ENCODE measurements around the gene CEP135. TPM values are rescaled to one million over a fixed set of nuclear protein-coding genes. Genes with fewer than 3 reads are reported as not detected.

The CEP135 gene
- total and polyA plus RNA-seq, 8 donors: 6.4 to 23.0 (median 17.6) TPM

DNA sequence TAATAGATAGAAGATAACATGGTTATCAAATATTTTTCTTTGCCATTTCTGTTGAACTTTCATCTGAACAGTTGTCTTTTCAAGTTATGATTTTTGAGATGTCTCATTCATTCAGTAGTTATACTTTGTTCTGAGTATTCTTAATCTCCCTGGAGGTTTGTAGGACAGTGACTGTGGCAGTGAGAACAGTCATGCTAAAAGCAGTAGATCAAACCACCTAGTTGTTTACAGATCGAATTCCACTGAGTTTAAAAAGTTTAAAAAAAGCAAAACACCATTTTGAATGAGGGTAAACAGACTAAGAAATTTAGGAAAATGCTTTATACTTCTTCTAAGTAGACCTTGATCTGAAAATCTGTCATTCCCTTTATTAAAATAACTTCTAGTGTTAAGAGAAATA, 107.2 kb downstream of the CEP135 start:
- intact Hi-C loops (cut with DNase I): no loop called here

DNA sequence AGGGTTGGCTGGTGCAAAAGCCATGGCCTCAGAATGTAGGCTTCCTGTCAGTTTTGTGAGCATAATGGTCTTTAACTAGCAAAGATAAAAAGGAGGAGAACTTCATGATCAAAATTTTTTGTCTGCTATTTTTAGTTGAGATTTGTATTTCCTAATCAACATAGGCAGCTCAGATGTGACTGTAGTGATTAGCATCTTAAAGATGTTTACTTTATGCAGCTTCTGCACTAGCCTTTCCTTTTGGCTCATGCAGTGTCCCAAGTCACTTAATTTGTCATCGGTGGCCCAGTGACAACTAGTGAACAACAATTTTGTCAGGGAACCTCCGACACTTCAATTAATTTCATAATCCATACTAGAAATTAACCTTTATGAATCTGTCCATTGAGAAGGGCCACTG, 109.8 kb downstream of the CEP135 start:
- Histone ChIP-seq H3K27me3 (peaks cover 4 to 8% of the 10 kb centered on the region in 2 donors), H3K36me3 (no peaks in the 10 kb centered on the region), H3K4me3 (no peak overlapping the region), H3K27ac (no peak overlapping the region), H3K9me3 (no peaks in the 10 kb centered on the region), H3K4me1 (no peaks in the 10 kb centered on the region)
- intact Hi-C loops (cut with DNase I): no loop called here
- DNase-seq: no peak
- ATAC-seq: no peak
- TF ChIP-seq, protein P1, sequence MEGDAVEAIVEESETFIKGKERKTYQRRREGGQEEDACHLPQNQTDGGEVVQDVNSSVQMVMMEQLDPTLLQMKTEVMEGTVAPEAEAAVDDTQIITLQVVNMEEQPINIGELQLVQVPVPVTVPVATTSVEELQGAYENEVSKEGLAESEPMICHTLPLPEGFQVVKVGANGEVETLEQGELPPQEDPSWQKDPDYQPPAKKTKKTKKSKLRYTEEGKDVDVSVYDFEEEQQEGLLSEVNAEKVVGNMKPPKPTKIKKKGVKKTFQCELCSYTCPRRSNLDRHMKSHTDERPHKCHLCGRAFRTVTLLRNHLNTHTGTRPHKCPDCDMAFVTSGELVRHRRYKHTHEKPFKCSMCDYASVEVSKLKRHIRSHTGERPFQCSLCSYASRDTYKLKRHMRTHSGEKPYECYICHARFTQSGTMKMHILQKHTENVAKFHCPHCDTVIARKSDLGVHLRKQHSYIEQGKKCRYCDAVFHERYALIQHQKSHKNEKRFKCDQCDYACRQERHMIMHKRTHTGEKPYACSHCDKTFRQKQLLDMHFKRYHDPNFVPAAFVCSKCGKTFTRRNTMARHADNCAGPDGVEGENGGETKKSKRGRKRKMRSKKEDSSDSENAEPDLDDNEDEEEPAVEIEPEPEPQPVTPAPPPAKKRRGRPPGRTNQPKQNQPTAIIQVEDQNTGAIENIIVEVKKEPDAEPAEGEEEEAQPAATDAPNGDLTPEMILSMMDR (IDR thresholded peaks at IDR 0.05): no peak

More for the DNA sequence above, 107.2 kb downstream of the CEP135 start:
- Histone ChIP-seq H3K27ac (no peak overlapping the region), H3K9me3 (no peaks in the 10 kb centered on the region), H3K4me3 (no peak overlapping the region), H3K27me3 (peaks cover 19 to 30% of the 10 kb centered on the region in 2 donors), H3K36me3 (no peaks in the 10 kb centered on the region), H3K4me1 (no peaks in the 10 kb centered on the region)
- ATAC-seq (no peak), DNase-seq (no peak)
- TF ChIP-seq, protein P1 (IDR thresholded peaks at IDR 0.05): no peak

DNA sequence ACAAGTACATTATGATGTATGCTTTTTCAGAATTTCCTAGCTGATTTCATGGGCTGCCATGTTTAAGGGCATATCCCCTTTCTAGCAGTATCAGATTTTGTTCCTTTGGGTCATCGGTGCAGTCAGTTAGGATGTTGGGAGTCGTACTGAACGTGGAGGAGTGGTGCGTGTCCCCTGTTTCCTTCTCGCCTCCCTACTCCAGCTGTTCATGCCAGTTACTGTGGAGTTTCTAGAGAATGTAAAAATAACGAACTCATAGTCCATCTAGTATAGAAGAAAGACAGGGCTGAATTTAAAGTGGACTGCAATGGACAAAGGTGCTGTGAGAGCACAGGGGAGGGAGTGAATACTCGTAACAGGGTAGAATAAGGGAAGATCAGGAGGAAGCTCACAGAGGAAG, 111.3 kb downstream of the CEP135 start:
- no peaks in the 10 kb centered on the region for H3K36me3 ChIP-seq
- H3K4me3 ChIP-seq: no peak overlapping the region
- no peaks in the 10 kb centered on the region for H3K9me3 ChIP-seq
- ATAC-seq (no peak), DNase-seq (no peak)
- peaks cover 0 to 1% of the 10 kb centered on the region in 2 donors for H3K27me3 ChIP-seq
- TF ChIP-seq, protein P1 (IDR thresholded peaks at IDR 0.05): no peak
- H3K27ac ChIP-seq: no peak overlapping the region
- intact Hi-C loops (cut with DNase I): no loop called here
- no peaks in the 10 kb centered on the region for H3K4me1 ChIP-seq

DNA sequence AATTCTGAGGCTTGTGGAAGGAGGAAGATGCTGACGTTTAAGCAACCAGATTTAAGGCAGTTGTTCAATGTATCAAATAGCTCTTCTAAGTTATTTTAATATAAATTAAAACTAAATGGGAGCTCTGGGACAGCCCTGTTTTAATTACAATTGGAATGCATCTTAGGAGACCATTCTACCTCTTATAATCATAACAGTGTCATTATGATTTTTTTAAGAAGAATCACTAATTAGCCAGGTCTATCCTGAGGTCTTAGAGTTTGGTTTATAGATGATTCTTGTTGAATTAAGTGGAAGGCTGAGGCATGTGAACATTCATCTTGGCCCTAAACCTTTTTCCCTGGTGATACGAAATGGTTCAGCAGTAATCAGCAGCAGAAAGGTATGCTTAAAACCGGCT, 113.4 kb downstream of the CEP135 start:
- H3K27me3 ChIP-seq: no peaks in the 10 kb centered on the region
- no peaks in the 10 kb centered on the region for H3K36me3 ChIP-seq
- H3K27ac ChIP-seq: no peak overlapping the region
- H3K9me3 ChIP-seq: no peaks in the 10 kb centered on the region
- DNase-seq (no peak), ATAC-seq (no peak)
- H3K4me1 ChIP-seq: no peaks in the 10 kb centered on the region
- TF ChIP-seq, protein P1 (IDR thresholded peaks at IDR 0.05): no peak
- intact Hi-C loops (cut with DNase I): no loop called here
- no peak overlapping the region for H3K4me3 ChIP-seq

DNA sequence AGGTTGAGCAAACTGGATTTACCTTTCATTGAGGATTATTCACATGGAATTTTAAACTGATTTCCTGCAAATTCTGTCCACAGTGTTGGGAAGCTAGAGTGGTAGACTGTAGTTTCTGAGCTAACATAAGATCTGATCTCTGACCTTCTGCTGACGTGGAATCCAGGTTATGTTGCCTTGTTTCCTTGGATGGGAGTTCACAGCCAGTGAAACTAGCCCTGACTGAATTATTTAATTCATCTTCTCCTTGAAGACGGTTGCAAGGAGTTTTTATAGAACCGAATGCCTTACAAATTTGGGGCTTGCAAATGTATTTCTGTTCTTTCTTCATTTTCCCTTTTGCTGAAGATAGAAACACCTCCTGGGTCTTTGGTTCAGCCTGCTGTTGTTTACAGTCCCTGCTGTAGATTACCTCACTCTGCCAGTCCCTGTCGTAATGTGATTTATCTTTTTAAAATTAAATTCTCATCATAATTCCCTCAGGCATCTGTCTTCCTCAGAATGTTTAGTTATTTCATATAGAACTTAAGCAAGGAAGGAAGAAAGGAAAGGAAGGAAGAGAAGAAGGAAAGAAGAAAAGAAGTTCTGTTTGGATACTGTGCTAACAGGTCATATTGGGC, 113.9 kb downstream of the CEP135 start:
- Histone ChIP-seq H3K27ac (no peak overlapping the region), H3K36me3 (no peaks in the 10 kb centered on the region), H3K4me1 (no peaks in the 10 kb centered on the region), H3K4me3 (no peak overlapping the region), H3K9me3 (no peaks in the 10 kb centered on the region), H3K27me3 (no peaks in the 10 kb centered on the region)
- TF ChIP-seq, protein P1 (IDR thresholded peaks at IDR 0.05): no peak
- intact Hi-C loops (cut with DNase I): no loop called here
- no peak for DNase-seq
- no peak for ATAC-seq
